Measurements from ENCODE around the gene C6orf15.

C6orf15 gene

DNA sequence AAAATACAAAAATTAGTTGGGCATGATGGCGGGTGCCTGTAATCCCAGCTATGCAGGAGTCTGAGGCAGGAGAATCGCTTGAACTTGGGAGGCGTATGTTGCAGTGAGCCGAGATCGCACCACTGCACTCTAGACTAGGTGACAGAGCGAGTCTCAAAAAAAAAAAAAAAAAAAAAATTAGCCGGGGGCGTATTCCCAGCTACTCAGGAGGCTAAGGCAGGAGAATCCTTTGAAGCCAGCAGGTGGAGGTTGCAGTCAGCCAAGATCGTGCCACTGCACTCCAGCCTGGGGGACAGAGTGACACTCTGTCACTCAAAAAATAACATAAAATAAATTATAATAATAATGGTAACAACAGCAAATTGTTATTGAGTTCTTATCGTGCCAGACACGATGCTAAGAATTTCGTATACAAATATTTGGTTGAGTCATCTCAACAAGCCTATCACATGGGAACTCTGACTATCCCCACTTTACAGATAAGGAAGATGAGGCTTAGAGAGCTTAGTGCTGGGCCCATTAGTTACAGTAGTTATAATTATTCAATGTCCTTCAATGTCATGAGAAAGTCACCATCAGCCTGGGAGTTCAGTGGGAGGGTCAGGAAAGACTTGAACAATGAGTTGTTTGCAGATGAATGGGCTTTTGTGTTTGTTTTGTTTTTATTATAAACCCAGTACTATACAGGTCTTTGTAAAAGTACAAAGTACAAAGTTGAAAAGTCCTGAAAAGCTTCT lies 19.4 kb downstream of the C6orf15 start:
- no peak overlapping the region for H3K4me2 ChIP-seq (ENCODE audit: low read length)
- H3K79me2 ChIP-seq (ENCODE audit: control insufficient read depth, low read length), result no peaks in the 10 kb centered on the region
- H3K9me3 ChIP-seq (ENCODE audit: control insufficient read depth, insufficient read depth, low read length), result no peaks in the 10 kb centered on the region
- no peaks in the 10 kb centered on the region for H4K20me1 ChIP-seq (ENCODE audit: control insufficient read depth, insufficient read depth, low read depth, low read length)
- H3K4me1 ChIP-seq (ENCODE audit: control insufficient read depth, low read length), result no peaks in the 10 kb centered on the region
- no peaks in the 10 kb centered on the region for H3F3A ChIP-seq (ENCODE audit: control insufficient read depth, insufficient read depth)
- H3K27ac ChIP-seq (ENCODE audit: low read depth, low read length), result no peak overlapping the region
- H3K36me3 ChIP-seq (ENCODE audit: control insufficient read depth, low read length), result no peaks in the 10 kb centered on the region
- H3K4me3 ChIP-seq (ENCODE audit: low read length), result no peak overlapping the region
- no peaks in the 10 kb centered on the region for H3K9me2 ChIP-seq (replicated peaks; ENCODE audit: control insufficient read depth, low read length)
- TF ChIP-seq, protein P1, sequence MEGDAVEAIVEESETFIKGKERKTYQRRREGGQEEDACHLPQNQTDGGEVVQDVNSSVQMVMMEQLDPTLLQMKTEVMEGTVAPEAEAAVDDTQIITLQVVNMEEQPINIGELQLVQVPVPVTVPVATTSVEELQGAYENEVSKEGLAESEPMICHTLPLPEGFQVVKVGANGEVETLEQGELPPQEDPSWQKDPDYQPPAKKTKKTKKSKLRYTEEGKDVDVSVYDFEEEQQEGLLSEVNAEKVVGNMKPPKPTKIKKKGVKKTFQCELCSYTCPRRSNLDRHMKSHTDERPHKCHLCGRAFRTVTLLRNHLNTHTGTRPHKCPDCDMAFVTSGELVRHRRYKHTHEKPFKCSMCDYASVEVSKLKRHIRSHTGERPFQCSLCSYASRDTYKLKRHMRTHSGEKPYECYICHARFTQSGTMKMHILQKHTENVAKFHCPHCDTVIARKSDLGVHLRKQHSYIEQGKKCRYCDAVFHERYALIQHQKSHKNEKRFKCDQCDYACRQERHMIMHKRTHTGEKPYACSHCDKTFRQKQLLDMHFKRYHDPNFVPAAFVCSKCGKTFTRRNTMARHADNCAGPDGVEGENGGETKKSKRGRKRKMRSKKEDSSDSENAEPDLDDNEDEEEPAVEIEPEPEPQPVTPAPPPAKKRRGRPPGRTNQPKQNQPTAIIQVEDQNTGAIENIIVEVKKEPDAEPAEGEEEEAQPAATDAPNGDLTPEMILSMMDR (IDR thresholded peaks at IDR 0.05; ENCODE audit: low read depth, low read length, poor library complexity, severe bottlenecking), result no peak
- no peak for TF ChIP-seq EZH2phosphoT487 (IDR thresholded peaks at IDR 0.05; ENCODE audit: borderline replicate concordance, low read length)
- peaks cover 5% of the 10 kb centered on the region; the same call in 1 of the 2 replicates for H3K27me3 ChIP-seq (ENCODE audit: control insufficient read depth, low read length)

DNA sequence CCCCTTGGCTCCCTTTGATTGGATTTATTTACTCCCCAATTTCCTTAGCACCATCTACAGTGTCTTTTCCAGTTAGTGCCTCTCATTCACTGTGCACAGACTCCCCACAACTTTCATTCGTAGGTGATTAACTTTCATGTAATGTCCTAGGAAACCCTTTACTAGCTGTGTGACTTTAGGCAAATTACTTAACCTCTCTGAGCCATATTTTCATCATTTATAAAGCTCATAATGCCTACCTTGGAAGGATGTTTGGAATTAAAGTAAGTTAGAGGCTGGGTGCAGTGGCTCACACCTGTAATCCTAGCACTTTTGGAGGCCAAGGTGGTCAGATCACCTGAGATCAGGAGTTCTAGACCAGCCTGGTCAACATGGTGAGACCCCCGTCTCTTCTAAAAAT lies 20.1 kb downstream of the C6orf15 start:
- H3F3A ChIP-seq (ENCODE audit: control insufficient read depth, insufficient read depth), result no peaks in the 10 kb centered on the region
- no peak overlapping the region for H3K4me2 ChIP-seq (ENCODE audit: low read length)

DNA sequence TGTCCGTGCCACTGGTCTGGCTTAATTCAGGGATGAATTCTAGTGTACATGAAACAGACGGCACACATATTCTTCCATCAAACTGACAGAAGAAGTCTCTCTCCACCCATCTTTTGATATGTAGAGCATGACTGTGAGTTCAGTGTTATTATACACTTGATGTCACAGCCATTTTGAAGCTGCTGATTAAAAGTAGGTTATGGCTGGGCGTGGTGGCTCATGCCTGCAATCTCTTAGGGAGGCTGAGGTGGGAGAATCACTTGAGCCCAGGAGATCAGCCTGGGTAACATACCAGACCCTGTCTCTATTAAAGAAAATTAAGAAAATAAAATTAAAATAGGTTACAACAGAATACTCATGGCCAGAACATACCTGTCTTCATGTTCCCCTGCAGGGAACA lies 20.7 kb downstream of the C6orf15 start:
- H3K36me3 ChIP-seq (ENCODE audit: control insufficient read depth, low read length), result no peaks in the 10 kb centered on the region
- no peak for TF ChIP-seq EZH2phosphoT487 (IDR thresholded peaks at IDR 0.05; ENCODE audit: borderline replicate concordance, low read length)
- TF ChIP-seq, protein P1 (IDR thresholded peaks at IDR 0.05; ENCODE audit: low read depth, low read length, poor library complexity, severe bottlenecking), result no peak
- no peaks in the 10 kb centered on the region for H3F3A ChIP-seq (ENCODE audit: control insufficient read depth, insufficient read depth)
- H3K27me3 ChIP-seq (ENCODE audit: control insufficient read depth, low read length), result peaks cover 11% of the 10 kb centered on the region
- H3K79me2 ChIP-seq (ENCODE audit: control insufficient read depth, low read length), result no peaks in the 10 kb centered on the region
- no peaks in the 10 kb centered on the region for H4K20me1 ChIP-seq (ENCODE audit: control insufficient read depth, insufficient read depth, low read depth, low read length)
- H3K9me2 ChIP-seq (replicated peaks; ENCODE audit: control insufficient read depth, low read length), result no peaks in the 10 kb centered on the region
- H3K4me1 ChIP-seq (ENCODE audit: control insufficient read depth, low read length), result no peaks in the 10 kb centered on the region
- no peak overlapping the region for H3K27ac ChIP-seq (ENCODE audit: low read depth, low read length)
- no peaks in the 10 kb centered on the region for H3K9me3 ChIP-seq (ENCODE audit: control insufficient read depth, insufficient read depth, low read length)
- H3K4me2 ChIP-seq (ENCODE audit: low read length), result no peak overlapping the region
- H3K4me3 ChIP-seq (ENCODE audit: low read length), result no peak overlapping the region

More for the DNA sequence above, 20.1 kb downstream of the C6orf15 start:
- no peak overlapping the region for H3K4me3 ChIP-seq (ENCODE audit: low read length)
- H4K20me1 ChIP-seq (ENCODE audit: control insufficient read depth, insufficient read depth, low read depth, low read length), result no peaks in the 10 kb centered on the region
- peaks cover 5% of the 10 kb centered on the region for H3K27me3 ChIP-seq (ENCODE audit: control insufficient read depth, low read length)
- H3K4me1 ChIP-seq (ENCODE audit: control insufficient read depth, low read length), result no peaks in the 10 kb centered on the region
- H3K9me3 ChIP-seq (ENCODE audit: control insufficient read depth, insufficient read depth, low read length), result no peaks in the 10 kb centered on the region
- no peak overlapping the region for H3K27ac ChIP-seq (ENCODE audit: low read depth, low read length)
- H3K36me3 ChIP-seq (ENCODE audit: control insufficient read depth, low read length), result no peaks in the 10 kb centered on the region
- no peaks in the 10 kb centered on the region for H3K79me2 ChIP-seq (ENCODE audit: control insufficient read depth, low read length)
- TF ChIP-seq EZH2phosphoT487 (IDR thresholded peaks at IDR 0.05; ENCODE audit: borderline replicate concordance, low read length), result no peak
- TF ChIP-seq, protein P1 (IDR thresholded peaks at IDR 0.05; ENCODE audit: low read depth, low read length, poor library complexity, severe bottlenecking), result no peak
- H3K9me2 ChIP-seq (replicated peaks; ENCODE audit: control insufficient read depth, low read length), result no peaks in the 10 kb centered on the region
